HG02759 (cell line): ENCODE measurements around the gene NMRK2.
"Not testable (repeated sequence)": the region's sequence is repeated elsewhere in the genome, so short reads cannot be mapped to it uniquely, and the experiment has no call there.

ENCODE experiments used
- ATAC-seq: cut with Tn5 transposase; IDR thresholded peaks from one replicate; pipeline ENCODE4 v1.9.1; 2021; ENCODE audit warnings: mild to moderate bottlenecking, moderate library complexity; ENCODE audit not compliant: unreplicated experiment

Gene NMRK2

GRCh38 chr19:3936506-3937442 lies 3.9 kb downstream of the NMRK2 start:
- ATAC-seq = no peak

- not testable (repeated sequence) for ATAC-seq
Measured at GRCh38 chr19:3938300-3938950, 5.6 kb downstream of the NMRK2 start.

- ATAC-seq = no peak
Measured at GRCh38 chr19:3942790-3943409, 10.0 kb downstream of the NMRK2 start.

- no peak for ATAC-seq
Measured at GRCh38 chr19:3944018-3944721, 11.3 kb downstream of the NMRK2 start.

GRCh38 chr19:3945838-3946237 lies 13.0 kb downstream of the NMRK2 start:
- ATAC-seq = no peak

GRCh38 chr19:3947316-3947933 lies 14.6 kb downstream of the NMRK2 start:
- ATAC-seq = not testable (repeated sequence)

GRCh38 chr19:3949294-3949693 lies 16.4 kb downstream of the NMRK2 start:
- ATAC-seq = no peak

GRCh38 chr19:3949997-3950859 lies 17.4 kb downstream of the NMRK2 start:
- ATAC-seq = no peak

GRCh38 chr19:3950871-3951861 lies 18.3 kb downstream of the NMRK2 start:
- ATAC-seq = no peak

- ATAC-seq = not testable (repeated sequence)
Measured at GRCh38 chr19:3952755-3953276, 19.9 kb downstream of the NMRK2 start.

GRCh38 chr19:3954107-3954506 lies 21.2 kb downstream of the NMRK2 start:
- no peak for ATAC-seq

GRCh38 chr19:3955276-3955675 lies 22.4 kb downstream of the NMRK2 start:
- ATAC-seq = not testable (repeated sequence)

GRCh38 chr19:3955688-3956087 lies 22.8 kb downstream of the NMRK2 start:
- ATAC-seq = no peak

GRCh38 chr19:3958836-3959765 lies 26.2 kb downstream of the NMRK2 start:
- no peak for ATAC-seq

- no peak for ATAC-seq
Measured at GRCh38 chr19:3959766-3960131, 26.9 kb downstream of the NMRK2 start.

GRCh38 chr19:3961007-3961406 lies 28.1 kb downstream of the NMRK2 start:
- no peak for ATAC-seq
